HL-60 (cell line): Measurements from ENCODE around the gene EAPP.

ENCODE experiments used
- GABPA ChIP-seq: IDR thresholded peaks from 2 replicates; pipeline ENCODE4 v1.6.1; 2012; ENCODE audit warnings: low read depth
- TF ChIP-seq, protein P1 (sequence below): IDR thresholded peaks from one replicate; pipeline ENCODE4 v1.5.1; 2011; ENCODE audit warnings: low read length, control low read depth, inconsistent platforms; ENCODE audit not compliant: insufficient read depth
- TF ChIP-seq, protein P2 (sequence below): IDR thresholded peaks from 2 replicates; pipeline ENCODE4 v1.6.1; 2012; ENCODE audit warnings: low read depth; ENCODE audit not compliant: insufficient replicate concordance

DNA sequence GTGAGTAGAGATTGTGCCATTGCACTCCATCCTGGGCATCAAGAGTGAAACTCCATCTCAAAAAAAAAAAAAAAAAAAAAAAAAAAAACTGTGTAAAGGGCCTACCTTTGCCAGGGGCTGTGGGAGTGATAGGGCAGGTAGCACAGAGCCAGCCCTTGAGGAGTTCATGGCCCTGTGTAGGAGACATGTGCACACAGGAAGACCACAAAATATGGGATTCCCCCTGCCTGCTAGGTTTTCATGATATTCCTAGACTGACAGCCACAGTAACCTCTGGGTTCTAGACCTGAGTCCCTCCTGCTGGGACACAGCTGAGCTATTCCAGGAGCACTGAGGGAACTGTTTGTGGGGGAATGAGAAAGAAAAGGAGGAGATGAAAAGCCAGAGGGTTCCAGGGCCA is 69.2 kb downstream of the EAPP start:
- TF ChIP-seq GABPA = no peak
- TF ChIP-seq, protein P1, sequence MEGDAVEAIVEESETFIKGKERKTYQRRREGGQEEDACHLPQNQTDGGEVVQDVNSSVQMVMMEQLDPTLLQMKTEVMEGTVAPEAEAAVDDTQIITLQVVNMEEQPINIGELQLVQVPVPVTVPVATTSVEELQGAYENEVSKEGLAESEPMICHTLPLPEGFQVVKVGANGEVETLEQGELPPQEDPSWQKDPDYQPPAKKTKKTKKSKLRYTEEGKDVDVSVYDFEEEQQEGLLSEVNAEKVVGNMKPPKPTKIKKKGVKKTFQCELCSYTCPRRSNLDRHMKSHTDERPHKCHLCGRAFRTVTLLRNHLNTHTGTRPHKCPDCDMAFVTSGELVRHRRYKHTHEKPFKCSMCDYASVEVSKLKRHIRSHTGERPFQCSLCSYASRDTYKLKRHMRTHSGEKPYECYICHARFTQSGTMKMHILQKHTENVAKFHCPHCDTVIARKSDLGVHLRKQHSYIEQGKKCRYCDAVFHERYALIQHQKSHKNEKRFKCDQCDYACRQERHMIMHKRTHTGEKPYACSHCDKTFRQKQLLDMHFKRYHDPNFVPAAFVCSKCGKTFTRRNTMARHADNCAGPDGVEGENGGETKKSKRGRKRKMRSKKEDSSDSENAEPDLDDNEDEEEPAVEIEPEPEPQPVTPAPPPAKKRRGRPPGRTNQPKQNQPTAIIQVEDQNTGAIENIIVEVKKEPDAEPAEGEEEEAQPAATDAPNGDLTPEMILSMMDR = no peak
- TF ChIP-seq, protein P2, sequence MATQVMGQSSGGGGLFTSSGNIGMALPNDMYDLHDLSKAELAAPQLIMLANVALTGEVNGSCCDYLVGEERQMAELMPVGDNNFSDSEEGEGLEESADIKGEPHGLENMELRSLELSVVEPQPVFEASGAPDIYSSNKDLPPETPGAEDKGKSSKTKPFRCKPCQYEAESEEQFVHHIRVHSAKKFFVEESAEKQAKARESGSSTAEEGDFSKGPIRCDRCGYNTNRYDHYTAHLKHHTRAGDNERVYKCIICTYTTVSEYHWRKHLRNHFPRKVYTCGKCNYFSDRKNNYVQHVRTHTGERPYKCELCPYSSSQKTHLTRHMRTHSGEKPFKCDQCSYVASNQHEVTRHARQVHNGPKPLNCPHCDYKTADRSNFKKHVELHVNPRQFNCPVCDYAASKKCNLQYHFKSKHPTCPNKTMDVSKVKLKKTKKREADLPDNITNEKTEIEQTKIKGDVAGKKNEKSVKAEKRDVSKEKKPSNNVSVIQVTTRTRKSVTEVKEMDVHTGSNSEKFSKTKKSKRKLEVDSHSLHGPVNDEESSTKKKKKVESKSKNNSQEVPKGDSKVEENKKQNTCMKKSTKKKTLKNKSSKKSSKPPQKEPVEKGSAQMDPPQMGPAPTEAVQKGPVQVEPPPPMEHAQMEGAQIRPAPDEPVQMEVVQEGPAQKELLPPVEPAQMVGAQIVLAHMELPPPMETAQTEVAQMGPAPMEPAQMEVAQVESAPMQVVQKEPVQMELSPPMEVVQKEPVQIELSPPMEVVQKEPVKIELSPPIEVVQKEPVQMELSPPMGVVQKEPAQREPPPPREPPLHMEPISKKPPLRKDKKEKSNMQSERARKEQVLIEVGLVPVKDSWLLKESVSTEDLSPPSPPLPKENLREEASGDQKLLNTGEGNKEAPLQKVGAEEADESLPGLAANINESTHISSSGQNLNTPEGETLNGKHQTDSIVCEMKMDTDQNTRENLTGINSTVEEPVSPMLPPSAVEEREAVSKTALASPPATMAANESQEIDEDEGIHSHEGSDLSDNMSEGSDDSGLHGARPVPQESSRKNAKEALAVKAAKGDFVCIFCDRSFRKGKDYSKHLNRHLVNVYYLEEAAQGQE = no peak
